ENCODE data around the gene CGB3.

Gene CGB3

DNA sequence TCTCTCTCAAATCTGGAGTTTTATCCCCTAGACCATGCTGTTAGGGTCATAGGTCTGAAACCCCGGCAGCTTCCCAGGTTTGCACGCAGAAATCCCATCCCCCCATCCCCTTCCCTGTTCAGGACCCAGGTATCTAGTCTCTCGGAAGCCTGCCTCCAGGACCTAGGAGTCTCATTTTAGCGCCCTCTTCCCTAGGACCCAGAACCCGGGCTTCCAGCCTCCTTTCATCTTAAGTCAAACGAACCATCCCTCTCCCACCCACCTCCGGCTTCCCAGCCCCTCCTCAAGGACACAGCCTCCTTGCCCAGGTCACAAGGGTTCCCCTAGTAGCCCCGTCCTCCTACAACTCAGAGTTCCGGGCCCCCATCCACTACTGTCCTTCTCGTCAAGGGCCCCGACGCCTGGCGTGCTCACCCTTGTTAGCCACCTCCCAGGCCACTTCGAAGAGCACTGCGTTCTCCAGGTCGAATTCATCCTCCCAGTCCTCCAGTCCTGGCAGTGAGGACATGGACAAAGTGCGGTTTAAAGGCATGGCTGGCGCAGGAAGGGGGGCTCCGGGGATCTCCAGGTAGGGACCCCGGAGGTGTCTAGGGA lies 31.5 kb downstream of the CGB3 start:
- in situ Hi-C loops (cut with MboI; ENCODE audit: low sequenced_read_pairs, unreplicated experiment), result no loop called here
- TF ChIP-seq, protein P1, sequence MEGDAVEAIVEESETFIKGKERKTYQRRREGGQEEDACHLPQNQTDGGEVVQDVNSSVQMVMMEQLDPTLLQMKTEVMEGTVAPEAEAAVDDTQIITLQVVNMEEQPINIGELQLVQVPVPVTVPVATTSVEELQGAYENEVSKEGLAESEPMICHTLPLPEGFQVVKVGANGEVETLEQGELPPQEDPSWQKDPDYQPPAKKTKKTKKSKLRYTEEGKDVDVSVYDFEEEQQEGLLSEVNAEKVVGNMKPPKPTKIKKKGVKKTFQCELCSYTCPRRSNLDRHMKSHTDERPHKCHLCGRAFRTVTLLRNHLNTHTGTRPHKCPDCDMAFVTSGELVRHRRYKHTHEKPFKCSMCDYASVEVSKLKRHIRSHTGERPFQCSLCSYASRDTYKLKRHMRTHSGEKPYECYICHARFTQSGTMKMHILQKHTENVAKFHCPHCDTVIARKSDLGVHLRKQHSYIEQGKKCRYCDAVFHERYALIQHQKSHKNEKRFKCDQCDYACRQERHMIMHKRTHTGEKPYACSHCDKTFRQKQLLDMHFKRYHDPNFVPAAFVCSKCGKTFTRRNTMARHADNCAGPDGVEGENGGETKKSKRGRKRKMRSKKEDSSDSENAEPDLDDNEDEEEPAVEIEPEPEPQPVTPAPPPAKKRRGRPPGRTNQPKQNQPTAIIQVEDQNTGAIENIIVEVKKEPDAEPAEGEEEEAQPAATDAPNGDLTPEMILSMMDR (IDR thresholded peaks at IDR 0.05; ENCODE audit: borderline replicate concordance, control extremely low read depth, extremely low read depth, insufficient read depth, missing control alignments), result no peak
- no peak for DNase-seq (ENCODE audit: low spot score)

GRCh38 chr19:48991873-48992580 lies 32.1 kb downstream of the CGB3 start:
- in situ Hi-C loops (cut with MboI; ENCODE audit: low sequenced_read_pairs, unreplicated experiment), result no loop called here
- DNase-seq (ENCODE audit: low spot score), result peak; percentile 61
- TF ChIP-seq, protein P1 (IDR thresholded peaks at IDR 0.05; ENCODE audit: borderline replicate concordance, control extremely low read depth, extremely low read depth, insufficient read depth, missing control alignments), result no peak

- in situ Hi-C loops (cut with MboI; ENCODE audit: low sequenced_read_pairs, unreplicated experiment), result no loop called here
- DNase-seq (ENCODE audit: low spot score), result no peak
- TF ChIP-seq, protein P1 (IDR thresholded peaks at IDR 0.05; ENCODE audit: borderline replicate concordance, control extremely low read depth, extremely low read depth, insufficient read depth, missing control alignments), result no peak
Observed at GRCh38 chr19:48991011-48991609, 33.0 kb downstream of the CGB3 start.

DNA sequence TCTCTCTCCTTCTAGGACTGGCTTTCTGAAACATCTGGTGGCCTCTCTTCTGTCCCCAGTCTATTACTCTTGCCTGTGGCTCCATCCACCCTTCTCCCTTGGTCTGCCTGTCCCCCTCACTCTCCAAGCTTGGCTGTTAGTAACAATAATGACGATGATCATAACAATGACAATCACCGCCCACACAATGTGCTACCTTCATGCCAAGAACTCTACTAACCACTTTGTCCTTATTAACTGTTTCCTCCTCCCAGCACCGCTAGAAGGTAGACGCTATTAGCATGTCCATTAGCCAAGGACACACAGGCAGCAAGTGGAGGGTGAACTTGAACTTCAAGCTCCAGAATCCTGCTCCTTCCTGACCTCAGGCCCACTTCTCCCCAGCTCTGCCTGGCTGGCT lies 33.7 kb downstream of the CGB3 start:
- in situ Hi-C loops (cut with MboI; ENCODE audit: low sequenced_read_pairs, unreplicated experiment), result no loop called here
- DNase-seq (ENCODE audit: low spot score), result no peak
- TF ChIP-seq, protein P1 (IDR thresholded peaks at IDR 0.05; ENCODE audit: borderline replicate concordance, control extremely low read depth, extremely low read depth, insufficient read depth, missing control alignments), result no peak

- DNase-seq (ENCODE audit: low spot score), result no peak
- in situ Hi-C loops (cut with MboI; ENCODE audit: low sequenced_read_pairs, unreplicated experiment), result no loop called here
- TF ChIP-seq, protein P1 (IDR thresholded peaks at IDR 0.05; ENCODE audit: borderline replicate concordance, control extremely low read depth, extremely low read depth, insufficient read depth, missing control alignments), result no peak
Observed at GRCh38 chr19:48989701-48990291, 34.3 kb downstream of the CGB3 start.

GRCh38 chr19:48988860-48989259 lies 35.3 kb downstream of the CGB3 start:
- DNase-seq (ENCODE audit: low spot score), result no peak
- TF ChIP-seq, protein P1 (IDR thresholded peaks at IDR 0.05; ENCODE audit: borderline replicate concordance, control extremely low read depth, extremely low read depth, insufficient read depth, missing control alignments), result no peak
- in situ Hi-C loops (cut with MboI; ENCODE audit: low sequenced_read_pairs, unreplicated experiment), result no loop called here

Data from GM13976 (cell line).